Endodermal cell (in vitro differentiated cells): ENCODE measurements around the gene DDN. TPM values are rescaled to one million over a fixed set of nuclear protein-coding genes. Genes with fewer than 3 reads are reported as not detected.

Source experiments
- DNase-seq: peaks from one replicate; pipeline ENCODE4 v3.0.0-alpha.2; 2017
- H3K27ac ChIP-seq: 2 replicates; pipeline ENCODE4 v1.5.1; 2013; ENCODE audit warnings: mild to moderate bottlenecking, low read depth, low read length, moderate library complexity
- H3K27me3 ChIP-seq: 2 replicates; pipeline ENCODE4 v1.6.1; 2013; ENCODE audit warnings: mild to moderate bottlenecking, low read length, moderate library complexity; ENCODE audit not compliant: insufficient read depth, control insufficient read depth, poor library complexity, severe bottlenecking
- H3K36me3 ChIP-seq: 2 replicates; pipeline ENCODE4 v1.7.0; 2013; ENCODE audit warnings: mild to moderate bottlenecking, low read length, moderate library complexity; ENCODE audit not compliant: control insufficient read depth, insufficient read depth
- H3K4me1 ChIP-seq: one replicate; pipeline ENCODE4 v1.7.0; 2013; ENCODE audit warnings: low read length; ENCODE audit not compliant: control insufficient read depth, insufficient read depth
- H3K4me3 ChIP-seq: 2 replicates; pipeline ENCODE4 v1.5.1; 2013; ENCODE audit warnings: mild to moderate bottlenecking, low read length, moderate library complexity
- H3K9ac ChIP-seq: 2 replicates; pipeline ENCODE4 v1.6.1; 2013; ENCODE audit warnings: mild to moderate bottlenecking, low read length, moderate library complexity; ENCODE audit not compliant: poor library complexity, severe bottlenecking; ENCODE audit errors: extremely low read depth
- H3K9me3 ChIP-seq: 2 replicates; pipeline ENCODE4 v1.6.1; 2013; ENCODE audit warnings: mild to moderate bottlenecking, low read length, moderate library complexity; ENCODE audit not compliant: control insufficient read depth
- H3K27ac Mint-ChIP-seq: 2 replicates; pipeline ENCODE4 v1.8.0; 2020; ENCODE audit warnings: mixed read lengths
- H3K27me3 Mint-ChIP-seq: 2 replicates; pipeline ENCODE4 v1.8.0; 2021; ENCODE audit warnings: mild to moderate bottlenecking, mixed read lengths; ENCODE audit not compliant: insufficient read depth
- H3K36me3 Mint-ChIP-seq: 2 replicates; pipeline ENCODE4 v1.8.0; 2020; ENCODE audit warnings: low read depth, mixed read lengths
- H3K4me1 Mint-ChIP-seq: 2 replicates; pipeline ENCODE4 v1.8.0; 2020; ENCODE audit warnings: mixed read lengths
- H3K4me3 Mint-ChIP-seq: 2 replicates; pipeline ENCODE4 v1.8.0; 2020; ENCODE audit warnings: mild to moderate bottlenecking, moderate library complexity, mixed read lengths
- H3K9me3 Mint-ChIP-seq: 2 replicates; pipeline ENCODE4 v1.8.0; 2020; ENCODE audit warnings: mild to moderate bottlenecking, mixed read lengths
- WGBS, 2 experiments: methylation state at CpG; one replicate each; pipeline versions ENCODE4 v1.1.5 to v1.1.7; 2013; ENCODE audit warnings: missing lambda C conversion rate in 2 of 2, mixed read lengths in 1 of 2; ENCODE audit not compliant: insufficient coverage in 1 of 2, insufficient read length in 1 of 2; 5-methylcytosine and 5-hydroxymethylcytosine counted together
- total RNA-seq, 2 donors: library from RNA; stranded (reverse); fragmentation: NEBNext Ultra II Directional in 1 of 2; extraction: Animal tissue kit (Norgen Biotek cat#: 25700) in 1 of 2; gene quantifications; 2 replicates in 1 of 2; 3 replicates in 1 of 2; pipeline ENCODE4 v1.2.1, GENCODE V29; 2021
- TF ChIP-seq, protein P1 (sequence below): fragments of 200-600 bp; sonication (generic); conservative IDR thresholded peaks from 2 replicates; pipeline ENCODE4 v1.5.0; 2021; ENCODE audit warnings: antibody characterized with exemption, mild to moderate bottlenecking

DDN gene
- total RNA-seq, 2 donors from 2014 or later: 0.31 to 0.33 TPM

DNA sequence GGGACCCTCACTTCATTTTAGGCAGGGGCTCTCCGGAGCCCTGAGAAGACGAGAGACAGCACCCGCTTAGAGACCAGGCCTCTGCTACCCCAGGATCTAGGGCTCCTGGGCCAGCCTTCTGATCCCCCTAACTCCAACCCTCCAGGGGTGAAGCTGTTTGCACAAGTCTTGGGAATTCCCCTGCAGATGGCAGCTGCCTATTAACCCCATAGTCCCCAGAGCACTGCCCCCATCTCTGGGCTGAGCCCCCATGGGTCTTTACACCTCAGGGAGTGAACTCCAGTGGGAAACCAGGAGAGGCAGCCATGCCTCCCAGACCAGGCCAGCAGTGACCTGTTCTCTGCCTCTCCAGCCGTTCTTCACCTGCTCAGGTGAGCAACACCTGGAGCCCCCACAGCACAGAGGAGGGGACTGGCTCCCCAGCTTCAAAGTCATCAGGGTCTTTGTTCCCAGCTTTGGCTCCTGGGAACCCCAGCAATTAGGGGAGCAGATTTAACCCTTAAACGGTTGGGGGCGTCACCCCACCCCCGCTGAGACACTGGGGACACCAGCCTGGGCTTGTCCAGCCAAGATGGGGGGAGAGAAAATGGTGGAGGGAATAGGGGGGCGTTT lies 29.9 kb downstream of the DDN start:
- H3K27me3 Mint-ChIP-seq: peaks cover 72% of the 10 kb centered on the region
- Histone ChIP-seq H3K4me3 (no peak overlapping the region), H3K4me1 (no peaks in the 10 kb centered on the region), H3K9ac (no peak overlapping the region), H3K27ac (no peak overlapping the region), H3K36me3 (no peaks in the 10 kb centered on the region), H3K9me3 (no peaks in the 10 kb centered on the region), H3K27me3 (peaks cover 67% of the 10 kb centered on the region)
- TF ChIP-seq, protein P1, sequence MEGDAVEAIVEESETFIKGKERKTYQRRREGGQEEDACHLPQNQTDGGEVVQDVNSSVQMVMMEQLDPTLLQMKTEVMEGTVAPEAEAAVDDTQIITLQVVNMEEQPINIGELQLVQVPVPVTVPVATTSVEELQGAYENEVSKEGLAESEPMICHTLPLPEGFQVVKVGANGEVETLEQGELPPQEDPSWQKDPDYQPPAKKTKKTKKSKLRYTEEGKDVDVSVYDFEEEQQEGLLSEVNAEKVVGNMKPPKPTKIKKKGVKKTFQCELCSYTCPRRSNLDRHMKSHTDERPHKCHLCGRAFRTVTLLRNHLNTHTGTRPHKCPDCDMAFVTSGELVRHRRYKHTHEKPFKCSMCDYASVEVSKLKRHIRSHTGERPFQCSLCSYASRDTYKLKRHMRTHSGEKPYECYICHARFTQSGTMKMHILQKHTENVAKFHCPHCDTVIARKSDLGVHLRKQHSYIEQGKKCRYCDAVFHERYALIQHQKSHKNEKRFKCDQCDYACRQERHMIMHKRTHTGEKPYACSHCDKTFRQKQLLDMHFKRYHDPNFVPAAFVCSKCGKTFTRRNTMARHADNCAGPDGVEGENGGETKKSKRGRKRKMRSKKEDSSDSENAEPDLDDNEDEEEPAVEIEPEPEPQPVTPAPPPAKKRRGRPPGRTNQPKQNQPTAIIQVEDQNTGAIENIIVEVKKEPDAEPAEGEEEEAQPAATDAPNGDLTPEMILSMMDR: no peak
- no peaks in the 10 kb centered on the region for H3K9me3 Mint-ChIP-seq
- H3K4me3 Mint-ChIP-seq: no peak overlapping the region
- WGBS, 2 experiments: 45 to 55% methylated on average over 4 to 8 of the region's 8 CpGs
- no peaks in the 10 kb centered on the region for H3K36me3 Mint-ChIP-seq
- DNase-seq: peak; percentile 70
- peaks cover 20% of the 10 kb centered on the region for H3K4me1 Mint-ChIP-seq
- H3K27ac Mint-ChIP-seq: no peak overlapping the region

DNA sequence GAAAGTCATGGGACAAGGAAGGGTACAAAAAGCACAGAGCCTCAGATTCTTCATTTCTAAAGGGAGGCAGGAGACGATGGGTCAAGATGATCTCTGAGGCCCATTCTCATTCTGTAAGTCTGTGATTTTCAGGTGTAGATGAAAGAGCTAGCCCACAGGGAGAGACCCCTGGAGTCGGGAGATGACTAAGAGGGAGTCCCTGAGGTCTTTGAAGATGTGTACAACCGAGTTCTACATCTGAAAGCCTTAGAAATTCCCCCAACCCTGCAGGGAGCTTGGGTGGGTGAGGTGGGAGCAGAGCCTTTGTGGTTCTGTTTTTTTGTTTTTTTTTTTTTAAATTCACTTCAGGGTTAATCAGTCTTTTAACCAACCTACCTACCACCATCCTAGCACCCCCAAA lies 30.7 kb downstream of the DDN start:
- Mint-ChIP-seq H3K27me3 (peaks cover 64% of the 10 kb centered on the region), H3K4me3 (no peak overlapping the region), H3K36me3 (no peaks in the 10 kb centered on the region), H3K9me3 (no peaks in the 10 kb centered on the region), H3K4me1 (peaks cover 20% of the 10 kb centered on the region), H3K27ac (no peak overlapping the region)
- DNase-seq: no peak
- TF ChIP-seq, protein P1: no peak
- H3K9me3 ChIP-seq: no peaks in the 10 kb centered on the region
- no peak overlapping the region for H3K27ac ChIP-seq
- no peak overlapping the region for H3K4me3 ChIP-seq
- no peak overlapping the region for H3K9ac ChIP-seq
- peaks cover 60% of the 10 kb centered on the region for H3K27me3 ChIP-seq
- H3K4me1 ChIP-seq: no peaks in the 10 kb centered on the region
- H3K36me3 ChIP-seq: no peaks in the 10 kb centered on the region
- 55 to 66% methylated on average over 1 to 3 of the region's 3 CpGs for WGBS, 2 experiments

DNA sequence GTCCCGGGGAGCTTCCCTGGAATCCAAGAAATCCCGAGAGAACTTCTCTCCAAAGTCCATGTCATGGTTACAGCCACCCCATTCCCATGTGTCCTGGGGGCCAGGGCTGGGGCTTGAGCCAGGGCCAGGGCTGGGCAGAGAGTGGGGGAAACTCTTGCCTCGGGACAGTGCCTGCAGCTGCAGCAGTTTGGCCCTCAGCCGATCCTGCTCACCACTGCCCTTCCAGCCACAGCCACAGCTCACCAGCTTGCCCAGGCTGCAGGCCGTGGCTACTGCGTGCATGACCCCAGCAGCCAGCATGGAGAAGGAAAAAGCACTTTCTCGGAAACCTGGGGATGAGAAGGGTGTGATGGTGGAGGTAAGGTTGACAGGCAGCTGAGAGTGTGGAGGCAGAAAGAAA lies 31.2 kb downstream of the DDN start:
- Histone ChIP-seq H3K9ac (no peak overlapping the region), H3K4me1 (no peaks in the 10 kb centered on the region), H3K4me3 (no peak overlapping the region), H3K27me3 (peaks cover 55% of the 10 kb centered on the region), H3K9me3 (no peaks in the 10 kb centered on the region), H3K27ac (no peak overlapping the region), H3K36me3 (no peaks in the 10 kb centered on the region)
- H3K4me1 Mint-ChIP-seq: peaks cover 20% of the 10 kb centered on the region
- H3K4me3 Mint-ChIP-seq: no peak overlapping the region
- H3K9me3 Mint-ChIP-seq: no peaks in the 10 kb centered on the region
- 66 to 72% methylated on average over 3 to 7 of the region's 7 CpGs for WGBS, 2 experiments
- H3K36me3 Mint-ChIP-seq: no peaks in the 10 kb centered on the region
- H3K27me3 Mint-ChIP-seq: peaks cover 60% of the 10 kb centered on the region
- H3K27ac Mint-ChIP-seq: no peak overlapping the region
- DNase-seq: peak; percentile 73
- TF ChIP-seq, protein P1: no peak
